GM13977 (cell line): ENCODE results near the gene DBP.
"Not testable (repeated sequence)": the region's sequence is repeated elsewhere in the genome, so short reads cannot be mapped to it uniquely, and the experiment has no call there.

Experiments
- DNase-seq: peaks from one replicate; pipeline ENCODE4 v3.0.0; 2012; ENCODE audit warnings: low spot score
- in situ Hi-C: fragments of 300-500 bp; cut with MboI; formaldehyde crosslinking; loops from one replicate; pipeline ENCODE4 v1.12.0; 2022; ENCODE audit warnings: low sequenced_read_pairs, low pct_unique_long_range_greater_than_20kb, mixed read lengths, inconsistent platforms; ENCODE audit not compliant: unreplicated experiment
- TF ChIP-seq, protein P1 (sequence below): IDR thresholded peaks from 2 replicates; pipeline ENCODE4 v1.5.1; 2012; ENCODE audit warnings: mild to moderate bottlenecking, control low read depth; ENCODE audit not compliant: insufficient read depth; ENCODE audit errors: extremely low read depth, missing control alignments

The DBP gene

DNA sequence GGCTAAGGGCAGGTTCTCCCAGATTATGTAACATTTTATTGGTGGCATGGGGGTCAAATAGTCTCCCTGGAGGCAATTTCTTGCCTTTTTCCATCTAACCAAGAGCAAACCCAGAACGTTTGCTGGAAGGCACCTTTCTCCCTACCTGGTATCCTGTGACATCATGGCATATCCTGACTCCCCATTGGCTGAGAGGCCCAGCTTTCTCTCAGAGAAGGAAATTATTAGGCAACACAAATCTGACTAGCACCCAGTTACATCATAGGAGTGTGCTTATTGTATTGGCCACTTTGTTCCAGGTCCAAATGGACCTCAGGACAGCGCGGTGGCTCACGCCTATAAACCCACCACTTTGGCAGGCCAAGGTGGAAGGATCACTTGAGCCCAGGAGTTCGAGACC lies 22.6 kb upstream of the DBP start:
- TF ChIP-seq, protein P1, sequence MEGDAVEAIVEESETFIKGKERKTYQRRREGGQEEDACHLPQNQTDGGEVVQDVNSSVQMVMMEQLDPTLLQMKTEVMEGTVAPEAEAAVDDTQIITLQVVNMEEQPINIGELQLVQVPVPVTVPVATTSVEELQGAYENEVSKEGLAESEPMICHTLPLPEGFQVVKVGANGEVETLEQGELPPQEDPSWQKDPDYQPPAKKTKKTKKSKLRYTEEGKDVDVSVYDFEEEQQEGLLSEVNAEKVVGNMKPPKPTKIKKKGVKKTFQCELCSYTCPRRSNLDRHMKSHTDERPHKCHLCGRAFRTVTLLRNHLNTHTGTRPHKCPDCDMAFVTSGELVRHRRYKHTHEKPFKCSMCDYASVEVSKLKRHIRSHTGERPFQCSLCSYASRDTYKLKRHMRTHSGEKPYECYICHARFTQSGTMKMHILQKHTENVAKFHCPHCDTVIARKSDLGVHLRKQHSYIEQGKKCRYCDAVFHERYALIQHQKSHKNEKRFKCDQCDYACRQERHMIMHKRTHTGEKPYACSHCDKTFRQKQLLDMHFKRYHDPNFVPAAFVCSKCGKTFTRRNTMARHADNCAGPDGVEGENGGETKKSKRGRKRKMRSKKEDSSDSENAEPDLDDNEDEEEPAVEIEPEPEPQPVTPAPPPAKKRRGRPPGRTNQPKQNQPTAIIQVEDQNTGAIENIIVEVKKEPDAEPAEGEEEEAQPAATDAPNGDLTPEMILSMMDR: no peak
- peak; percentile 72 for DNase-seq
- in situ Hi-C loops: no loop called here

DNA sequence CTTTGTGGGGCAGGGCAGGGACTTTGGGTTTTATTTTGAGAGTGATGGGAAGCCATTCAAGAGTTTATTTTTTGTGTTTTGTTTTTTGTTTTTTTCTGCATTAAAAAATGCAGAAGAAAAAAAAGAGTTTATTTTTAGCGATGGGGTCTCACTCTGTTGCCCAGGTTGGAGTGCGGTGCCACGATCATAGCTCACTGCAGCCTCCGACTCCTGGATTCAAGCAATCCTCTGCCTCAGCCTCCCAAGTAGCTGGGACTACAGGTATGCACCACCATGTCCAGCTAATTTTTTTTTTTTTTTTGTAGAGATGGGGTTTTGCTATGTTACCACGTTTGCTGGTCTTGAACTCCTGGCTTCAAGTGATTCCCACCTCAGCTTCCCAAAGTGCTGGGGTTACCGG lies 21.3 kb upstream of the DBP start:
- in situ Hi-C loops: no loop called here
- TF ChIP-seq, protein P1: no peak
- DNase-seq: no peak

DNA sequence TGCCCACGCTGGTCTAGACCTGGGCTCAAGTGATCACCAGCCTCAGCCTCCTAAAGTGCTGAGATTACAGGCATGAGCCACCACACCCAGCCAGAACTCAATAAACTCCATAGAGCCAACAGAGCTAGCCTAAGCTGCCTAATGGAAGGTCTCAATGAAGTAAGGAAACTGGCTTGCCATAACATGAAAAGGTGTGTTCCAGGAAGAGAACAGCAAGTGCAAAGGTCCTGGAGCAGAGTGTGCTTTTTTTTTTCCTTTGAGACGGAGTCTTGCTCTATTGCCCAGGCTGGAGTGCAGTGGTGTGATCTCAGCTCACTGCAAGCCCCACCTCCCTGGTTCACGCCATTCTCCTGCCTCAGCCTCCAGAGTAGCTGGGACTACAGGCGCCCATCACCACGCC lies 20.6 kb upstream of the DBP start:
- in situ Hi-C loops, DNase-seq: not testable (repeated sequence)

DNA sequence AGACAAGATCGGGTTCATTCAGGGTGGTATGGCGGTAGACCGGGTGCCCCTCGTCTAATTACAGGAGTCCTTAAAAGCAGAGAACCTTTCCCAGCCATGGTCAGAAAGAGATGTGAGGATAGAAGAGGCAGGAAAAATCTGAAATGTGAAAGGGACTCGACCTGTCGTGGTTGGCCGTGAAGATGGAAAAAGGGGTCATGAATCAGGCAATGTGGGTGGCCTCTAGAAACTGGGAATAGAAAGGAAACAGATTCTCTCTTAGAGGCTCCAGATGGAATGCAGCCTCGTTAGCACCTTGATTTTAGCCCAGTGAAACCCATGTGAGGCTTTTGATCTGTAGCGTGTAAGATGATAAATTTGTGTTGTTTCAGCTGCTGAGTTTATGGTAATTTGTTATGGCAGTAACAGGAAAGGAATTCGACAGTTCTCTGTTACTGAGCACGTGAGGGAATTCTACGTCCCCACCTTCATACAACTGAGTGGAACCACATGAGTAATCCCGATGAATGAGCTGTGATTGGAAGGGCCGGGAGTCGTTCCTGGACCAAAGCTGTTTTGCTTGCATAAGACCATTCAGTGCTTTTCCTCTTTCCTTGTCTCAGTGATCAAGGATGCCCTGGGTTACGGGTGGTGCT lies 19.8 kb upstream of the DBP start:
- TF ChIP-seq, protein P1: no peak
- DNase-seq: no peak
- in situ Hi-C loops: no loop called here

DNA sequence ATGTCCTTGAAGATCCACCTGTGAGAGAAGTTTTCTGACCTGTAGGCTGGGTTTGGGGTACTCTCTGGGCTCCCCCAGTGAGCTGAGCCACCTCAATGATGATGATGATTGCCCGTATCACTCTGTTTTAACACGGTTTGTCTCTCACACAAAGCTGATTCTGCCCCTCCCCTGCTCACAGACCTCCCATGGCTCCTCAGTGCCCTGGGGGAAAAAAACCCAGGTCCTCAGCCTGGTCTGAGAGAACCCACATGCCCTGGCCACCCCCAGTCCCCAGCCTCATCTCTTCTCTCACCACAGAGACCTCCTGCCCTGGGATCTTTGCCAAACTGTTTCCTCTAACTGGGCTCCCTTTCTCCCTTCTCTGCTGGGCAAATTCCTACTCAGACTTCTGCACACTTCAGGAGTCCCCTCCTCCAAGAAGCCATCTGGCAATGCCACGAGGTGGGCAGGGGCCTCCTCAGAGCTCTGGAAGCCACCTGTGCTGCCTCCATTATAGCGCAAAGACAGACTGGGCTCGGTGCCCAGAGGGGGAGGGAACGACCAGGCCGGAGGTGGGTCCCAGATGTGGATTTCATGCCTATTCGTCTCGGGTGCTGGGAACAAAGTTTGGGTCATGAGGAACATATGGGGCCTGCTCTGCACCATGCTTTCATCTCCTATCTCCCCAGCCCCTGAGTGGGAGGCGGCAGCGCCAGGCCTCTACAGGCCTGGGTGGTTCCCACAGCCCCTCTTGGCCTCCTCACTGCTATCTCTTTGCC lies 17.3 kb upstream of the DBP start:
- in situ Hi-C loops: no loop called here
- TF ChIP-seq, protein P1: no peak

DNA sequence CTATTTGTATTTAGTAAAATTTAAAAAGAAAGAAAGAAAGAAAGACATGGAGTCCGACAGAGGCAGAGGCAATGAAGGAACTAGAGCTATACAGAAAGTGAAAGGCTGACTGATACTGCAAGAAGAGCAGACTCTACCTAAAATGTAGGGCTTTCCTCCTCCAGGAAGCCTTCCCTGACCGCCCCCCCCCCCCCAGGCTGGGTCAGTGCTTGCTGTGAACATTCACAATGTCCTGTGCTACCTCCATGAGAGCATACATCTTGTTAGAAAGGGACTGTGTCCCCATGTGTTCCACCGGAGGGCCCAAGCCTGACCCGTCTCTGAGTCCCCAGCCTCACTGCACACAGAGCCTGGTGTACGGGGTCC lies 14.5 kb upstream of the DBP start:
- in situ Hi-C loops: no loop called here
- DNase-seq: no peak
- TF ChIP-seq, protein P1: no peak

More for the DNA sequence above, 17.3 kb upstream of the DBP start:
- DNase-seq: no peak

DNA sequence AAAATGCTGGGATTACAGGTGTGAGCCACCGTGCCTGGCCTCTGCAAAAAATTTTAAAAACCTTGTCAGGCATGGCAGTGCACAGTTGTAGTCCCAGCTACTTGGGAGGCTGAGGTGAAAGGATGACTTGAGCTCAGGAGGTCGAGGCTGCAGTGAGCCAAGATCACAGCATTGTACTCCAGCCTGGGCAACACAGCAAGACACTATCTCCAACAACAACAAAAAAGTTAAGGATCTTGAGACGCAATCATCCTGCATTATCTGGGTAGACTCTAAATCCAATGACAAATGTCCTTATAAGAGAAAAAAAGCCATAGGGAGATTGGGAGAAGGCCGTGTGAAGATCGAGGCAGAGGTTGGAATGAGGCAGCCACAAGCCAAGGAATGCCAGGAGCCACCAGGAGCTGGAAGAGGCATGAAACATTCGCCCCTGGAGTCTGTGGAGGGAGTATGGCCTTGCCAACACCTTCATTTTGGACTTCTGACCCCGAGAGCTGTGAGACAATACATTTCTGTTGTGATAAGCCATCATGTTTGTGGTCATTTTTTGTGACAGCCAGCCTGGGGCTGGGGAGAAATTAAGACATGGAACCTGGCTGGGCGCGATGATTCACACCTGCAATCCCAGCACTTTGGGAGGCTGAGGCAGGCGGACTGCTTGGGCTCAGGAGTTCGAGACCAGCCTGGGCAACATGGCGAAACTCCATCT lies 13.9 kb upstream of the DBP start:
- DNase-seq: no peak
- TF ChIP-seq, protein P1: no peak
- in situ Hi-C loops: no loop called here
